HepG2 (cell line): ENCODE measurements around the gene SLC16A5. TPM values are rescaled to one million over a fixed set of nuclear protein-coding genes. Genes with fewer than 3 reads are reported as not detected.
A peak's percentile ranks its signal among the peaks of the same experiment; 100 is the strongest.

ENCODE experiments used
- CBFB ChIP-seq: sonication (generic); formaldehyde crosslinking; IDR thresholded peaks from 2 replicates; pipeline ENCODE4 v1.4.0; 2020; ENCODE audit warnings: missing genetic modification reagents
- ETV6 ChIP-seq: sonication (generic); formaldehyde crosslinking; conservative IDR thresholded peaks from 2 replicates; pipeline ENCODE4 v1.4.0; 2020; ENCODE audit warnings: missing genetic modification reagents
- FOXA1 ChIP-seq, 2 experiments: fragments of 450-650 bp in 1 of 2; sonication (generic) in 1 of 2; formaldehyde crosslinking in 1 of 2; IDR thresholded peaks; 2 replicates each; pipeline versions ENCODE4 v1.4.0 to v1.6.1; 2016 to 2020; ENCODE audit warnings: missing genetic modification reagents in 1 of 2
- HDAC2 ChIP-seq: sonication (generic); formaldehyde crosslinking; IDR thresholded peaks from 2 replicates; pipeline ENCODE4 v1.4.0; 2020; ENCODE audit warnings: missing genetic modification reagents
- KMT2B ChIP-seq: IDR thresholded peaks from 2 replicates; pipeline ENCODE4 v1.6.1; 2016; ENCODE audit warnings: missing genetic modification reagents, missing compliant biosample characterization
- MAFF ChIP-seq: IDR thresholded peaks from 2 replicates; pipeline ENCODE4 v1.6.1; 2011; ENCODE audit warnings: low read depth, low read length, improper control_type of control experiment
- NFKB2 ChIP-seq: sonication (generic); formaldehyde crosslinking; IDR thresholded peaks from 2 replicates; pipeline ENCODE4 v1.4.0; 2020; ENCODE audit warnings: missing genetic modification reagents, borderline replicate concordance
- PHF20 ChIP-seq: sonication (generic); formaldehyde crosslinking; IDR thresholded peaks from 2 replicates; pipeline ENCODE4 v1.5.0; 2020; ENCODE audit warnings: mild to moderate bottlenecking, missing genetic modification reagents
- RBM39 ChIP-seq: fragments of 200-400 bp; formaldehyde crosslinking; IDR thresholded peaks from one replicate; pipeline ENCODE4 v1.6.1; 2018; ENCODE audit warnings: antibody characterized with exemption, mild to moderate bottlenecking, low read depth, low read length; ENCODE audit not compliant: poor library complexity, severe bottlenecking
- SNAI1 ChIP-seq: sonication (generic); formaldehyde crosslinking; IDR thresholded peaks from 2 replicates; pipeline ENCODE4 v1.5.0; 2020; ENCODE audit warnings: mild to moderate bottlenecking, missing genetic modification reagents, borderline replicate concordance
- SOX6 ChIP-seq, 2 experiments: fragments of 450-650 bp in 1 of 2; sonication (generic) in 1 of 2; formaldehyde crosslinking in 1 of 2; IDR thresholded peaks; 2 replicates each; pipeline versions ENCODE4 v1.4.0 to v1.6.1; 2017 to 2020; ENCODE audit warnings: antibody characterized with exemption in 1 of 2, mild to moderate bottlenecking in 1 of 2, missing genetic modification reagents in 1 of 2
- ZNF7 ChIP-seq: IDR thresholded peaks from 2 replicates; pipeline ENCODE4 v1.6.1; 2016; ENCODE audit warnings: missing biosample characterization, missing genetic modification reagents
- ZNF703 ChIP-seq: sonication (generic); formaldehyde crosslinking; IDR thresholded peaks from 2 replicates; pipeline ENCODE4 v1.5.1; 2020; ENCODE audit warnings: missing genetic modification reagents, mild to moderate bottlenecking, moderate library complexity, borderline replicate concordance
- polyA plus RNA-seq, 8 experiments: library from polyadenylated mRNA; depleted of rRNA in 3 of 8; stranded (reverse) in 7 of 8; unstranded in 1 of 8; fragments of >200 nt; fragmentation: Illumina TruSeq in 4 of 8; extraction: Trizol in 4 of 8; gene quantifications; 2 replicates each; pipeline versions ENCODE4 v1.2.1 to v1.2.3, GENCODE V29; 2011 to 2016; ENCODE audit warnings: low read depth in 4 of 8, missing spikeins in 1 of 8, mixed read lengths in 1 of 8; ENCODE audit not compliant: insufficient read depth in 1 of 8
- total RNA-seq, 5 experiments: library from RNA; depleted of rRNA; stranded (reverse); fragments of >200 nt; fragmentation: Illumina TruSeq; extraction: Trizol; gene quantifications; 2 replicates each; pipeline ENCODE4 v1.2.3, GENCODE V29; 2016; ENCODE audit warnings: low read depth in 1 of 5
- TF ChIP-seq, protein P1 (sequence below), 2 experiments: IDR thresholded peaks; 2 replicates each; pipeline ENCODE4 v1.6.1; 2011 to 2012; ENCODE audit warnings: low read length in 2 of 2, borderline replicate concordance in 1 of 2, low read depth in 1 of 2, mild to moderate bottlenecking in 1 of 2, moderate library complexity in 1 of 2
- TF ChIP-seq, protein P2 (sequence below): sonication (generic); formaldehyde crosslinking; IDR thresholded peaks from 2 replicates; pipeline ENCODE4 v1.4.0; 2020; ENCODE audit warnings: missing genetic modification reagents, mild to moderate bottlenecking, borderline replicate concordance
- TF ChIP-seq, protein P3 (sequence below): sonication (generic); formaldehyde crosslinking; IDR thresholded peaks from 2 replicates; pipeline ENCODE4 v1.4.0; 2020; ENCODE audit warnings: mild to moderate bottlenecking, missing genetic modification reagents
- TF ChIP-seq, protein P4 (sequence below): sonication (generic); IDR thresholded peaks from 2 replicates; pipeline ENCODE4 v1.6.1; 2016; ENCODE audit warnings: low read depth, borderline replicate concordance

Gene SLC16A5
- total and polyA plus RNA-seq, 2 of the 13 experiments (the other 11 are each of a cell fraction or from before 2014, with no cell fraction given), result 0.69 to 5.6 TPM

DNA sequence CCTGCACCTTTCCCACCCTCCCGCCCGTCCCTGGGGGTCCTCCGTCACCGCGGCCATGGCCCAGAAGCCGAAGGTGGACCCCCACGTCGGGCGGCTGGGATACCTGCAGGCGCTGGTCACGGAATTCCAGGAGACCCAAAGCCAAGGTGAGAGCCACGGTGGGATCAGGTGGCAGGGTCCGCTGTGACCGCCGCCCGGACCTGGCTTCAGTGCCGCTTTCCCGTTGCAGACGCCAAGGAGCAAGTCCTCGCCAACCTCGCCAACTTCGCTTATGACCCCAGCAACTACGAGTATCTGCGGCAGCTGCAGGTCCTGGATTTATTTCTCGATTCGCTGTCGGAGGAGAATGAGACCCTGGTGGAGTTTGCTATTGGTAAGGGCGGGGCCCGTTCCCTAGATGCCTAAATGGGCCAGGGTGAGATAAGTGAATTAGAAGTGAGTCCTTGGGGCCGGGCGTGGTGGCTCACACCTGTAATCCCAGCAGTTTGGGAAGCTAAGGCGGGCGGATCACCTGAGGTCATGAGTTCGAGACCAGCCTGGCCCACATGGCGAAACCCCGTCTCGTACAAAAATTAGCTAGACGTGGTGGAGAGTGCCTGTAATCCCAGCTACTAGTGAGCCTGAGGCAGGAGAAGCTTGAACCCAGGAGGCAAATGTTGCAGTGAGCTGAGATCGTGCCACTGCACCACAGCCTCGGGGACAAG lies 22.6 kb downstream of the SLC16A5 start (continued):
- TF ChIP-seq, protein P1, sequence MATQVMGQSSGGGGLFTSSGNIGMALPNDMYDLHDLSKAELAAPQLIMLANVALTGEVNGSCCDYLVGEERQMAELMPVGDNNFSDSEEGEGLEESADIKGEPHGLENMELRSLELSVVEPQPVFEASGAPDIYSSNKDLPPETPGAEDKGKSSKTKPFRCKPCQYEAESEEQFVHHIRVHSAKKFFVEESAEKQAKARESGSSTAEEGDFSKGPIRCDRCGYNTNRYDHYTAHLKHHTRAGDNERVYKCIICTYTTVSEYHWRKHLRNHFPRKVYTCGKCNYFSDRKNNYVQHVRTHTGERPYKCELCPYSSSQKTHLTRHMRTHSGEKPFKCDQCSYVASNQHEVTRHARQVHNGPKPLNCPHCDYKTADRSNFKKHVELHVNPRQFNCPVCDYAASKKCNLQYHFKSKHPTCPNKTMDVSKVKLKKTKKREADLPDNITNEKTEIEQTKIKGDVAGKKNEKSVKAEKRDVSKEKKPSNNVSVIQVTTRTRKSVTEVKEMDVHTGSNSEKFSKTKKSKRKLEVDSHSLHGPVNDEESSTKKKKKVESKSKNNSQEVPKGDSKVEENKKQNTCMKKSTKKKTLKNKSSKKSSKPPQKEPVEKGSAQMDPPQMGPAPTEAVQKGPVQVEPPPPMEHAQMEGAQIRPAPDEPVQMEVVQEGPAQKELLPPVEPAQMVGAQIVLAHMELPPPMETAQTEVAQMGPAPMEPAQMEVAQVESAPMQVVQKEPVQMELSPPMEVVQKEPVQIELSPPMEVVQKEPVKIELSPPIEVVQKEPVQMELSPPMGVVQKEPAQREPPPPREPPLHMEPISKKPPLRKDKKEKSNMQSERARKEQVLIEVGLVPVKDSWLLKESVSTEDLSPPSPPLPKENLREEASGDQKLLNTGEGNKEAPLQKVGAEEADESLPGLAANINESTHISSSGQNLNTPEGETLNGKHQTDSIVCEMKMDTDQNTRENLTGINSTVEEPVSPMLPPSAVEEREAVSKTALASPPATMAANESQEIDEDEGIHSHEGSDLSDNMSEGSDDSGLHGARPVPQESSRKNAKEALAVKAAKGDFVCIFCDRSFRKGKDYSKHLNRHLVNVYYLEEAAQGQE (IDR thresholded peaks at IDR 0.05; ENCODE audit: borderline replicate concordance in 1 of 2, low read depth in 1 of 2, low read length in 2 of 2), result no peak
- TF ChIP-seq ZNF7, result no peak
- no peak for TF ChIP-seq PHF20 (CRISPR knock-in tag)
- TF ChIP-seq HDAC2 (CRISPR knock-in tag), result no peak; the same call in 1 of the 2 replicates
- TF ChIP-seq KMT2B (CRISPR knock-in tag), result no peak
- no peak for TF ChIP-seq SOX6 (IDR thresholded peaks at IDR 0.05)
- TF ChIP-seq SOX6 (CRISPR knock-in tag; IDR thresholded peaks at IDR 0.05), result 0 out of 2 replicates have a peak, but pooled peaks have one; percentile 14
- TF ChIP-seq MAFF, result no peak
- no peak for TF ChIP-seq ETV6 (CRISPR knock-in tag)
- TF ChIP-seq SNAI1, result peak; percentile 64; the same call in 1 of the 2 replicates
- TF ChIP-seq ZNF703 (CRISPR knock-in tag), result no peak
- no peak for TF ChIP-seq FOXA1 (IDR thresholded peaks at IDR 0.05)
- no peak for TF ChIP-seq FOXA1 (CRISPR knock-in tag; IDR thresholded peaks at IDR 0.05)
- TF ChIP-seq, protein P2, sequence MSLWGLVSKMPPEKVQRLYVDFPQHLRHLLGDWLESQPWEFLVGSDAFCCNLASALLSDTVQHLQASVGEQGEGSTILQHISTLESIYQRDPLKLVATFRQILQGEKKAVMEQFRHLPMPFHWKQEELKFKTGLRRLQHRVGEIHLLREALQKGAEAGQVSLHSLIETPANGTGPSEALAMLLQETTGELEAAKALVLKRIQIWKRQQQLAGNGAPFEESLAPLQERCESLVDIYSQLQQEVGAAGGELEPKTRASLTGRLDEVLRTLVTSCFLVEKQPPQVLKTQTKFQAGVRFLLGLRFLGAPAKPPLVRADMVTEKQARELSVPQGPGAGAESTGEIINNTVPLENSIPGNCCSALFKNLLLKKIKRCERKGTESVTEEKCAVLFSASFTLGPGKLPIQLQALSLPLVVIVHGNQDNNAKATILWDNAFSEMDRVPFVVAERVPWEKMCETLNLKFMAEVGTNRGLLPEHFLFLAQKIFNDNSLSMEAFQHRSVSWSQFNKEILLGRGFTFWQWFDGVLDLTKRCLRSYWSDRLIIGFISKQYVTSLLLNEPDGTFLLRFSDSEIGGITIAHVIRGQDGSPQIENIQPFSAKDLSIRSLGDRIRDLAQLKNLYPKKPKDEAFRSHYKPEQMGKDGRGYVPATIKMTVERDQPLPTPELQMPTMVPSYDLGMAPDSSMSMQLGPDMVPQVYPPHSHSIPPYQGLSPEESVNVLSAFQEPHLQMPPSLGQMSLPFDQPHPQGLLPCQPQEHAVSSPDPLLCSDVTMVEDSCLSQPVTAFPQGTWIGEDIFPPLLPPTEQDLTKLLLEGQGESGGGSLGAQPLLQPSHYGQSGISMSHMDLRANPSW (CRISPR knock-in tag), result no peak
- TF ChIP-seq CBFB (CRISPR knock-in tag), result no peak
- TF ChIP-seq, protein P3, sequence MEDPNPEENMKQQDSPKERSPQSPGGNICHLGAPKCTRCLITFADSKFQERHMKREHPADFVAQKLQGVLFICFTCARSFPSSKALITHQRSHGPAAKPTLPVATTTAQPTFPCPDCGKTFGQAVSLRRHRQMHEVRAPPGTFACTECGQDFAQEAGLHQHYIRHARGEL, result 0 out of 2 replicates have a peak, but pooled peaks have one; percentile 57
- no peak for TF ChIP-seq RBM39
- TF ChIP-seq, protein P4, sequence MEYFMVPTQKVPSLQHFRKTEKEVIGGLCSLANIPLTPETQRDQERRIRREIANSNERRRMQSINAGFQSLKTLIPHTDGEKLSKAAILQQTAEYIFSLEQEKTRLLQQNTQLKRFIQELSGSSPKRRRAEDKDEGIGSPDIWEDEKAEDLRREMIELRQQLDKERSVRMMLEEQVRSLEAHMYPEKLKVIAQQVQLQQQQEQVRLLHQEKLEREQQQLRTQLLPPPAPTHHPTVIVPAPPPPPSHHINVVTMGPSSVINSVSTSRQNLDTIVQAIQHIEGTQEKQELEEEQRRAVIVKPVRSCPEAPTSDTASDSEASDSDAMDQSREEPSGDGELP, result no peak
- TF ChIP-seq NFKB2 (CRISPR knock-in tag), result peak; percentile 5; the same call in 1 of the 2 replicates
